GM18519 (cell line): ENCODE results near the gene FBN1.

Experiments
- ATAC-seq: cut with Tn5 transposase; IDR thresholded peaks from one replicate; pipeline ENCODE4 v1.9.1; 2021; ENCODE audit warnings: mild to moderate bottlenecking, moderate library complexity; ENCODE audit not compliant: unreplicated experiment, low FRiP score

Gene FBN1

GRCh38 chr15:48447058-48447457 is 198.5 kb downstream of the FBN1 start:
- ATAC-seq: no peak

- no peak for ATAC-seq
These were observed 203.5 kb downstream of the FBN1 start for GRCh38 chr15:48442011-48442410.

- no peak for ATAC-seq
These were observed 205.4 kb downstream of the FBN1 start for GRCh38 chr15:48440084-48440483.

- ATAC-seq: no peak
These were observed 208.3 kb downstream of the FBN1 start for GRCh38 chr15:48437178-48437577.

- ATAC-seq: no peak
These were observed 210.2 kb downstream of the FBN1 start for GRCh38 chr15:48435321-48435720.

GRCh38 chr15:48433226-48433886 is 212.2 kb downstream of the FBN1 start:
- no peak for ATAC-seq

- ATAC-seq: no peak
These were observed 212.8 kb downstream of the FBN1 start for GRCh38 chr15:48432688-48433087.

GRCh38 chr15:48427960-48428547 is 217.5 kb downstream of the FBN1 start:
- no peak for ATAC-seq

GRCh38 chr15:48427479-48427878 is 218.0 kb downstream of the FBN1 start:
- no peak for ATAC-seq

GRCh38 chr15:48426941-48427340 is 218.6 kb downstream of the FBN1 start:
- ATAC-seq: no peak

- ATAC-seq: no peak
These were observed 219.5 kb downstream of the FBN1 start for GRCh38 chr15:48426044-48426443.

- ATAC-seq: no peak
These were observed 220.5 kb downstream of the FBN1 start for GRCh38 chr15:48425051-48425450.

- no peak for ATAC-seq
These were observed 221.5 kb downstream of the FBN1 start for GRCh38 chr15:48423896-48424475.

- no peak for ATAC-seq
These were observed 222.2 kb downstream of the FBN1 start for GRCh38 chr15:48423342-48423741.

- no peak for ATAC-seq
These were observed 223.1 kb downstream of the FBN1 start for GRCh38 chr15:48422401-48422800.

- no peak for ATAC-seq
These were observed 224.1 kb downstream of the FBN1 start for GRCh38 chr15:48421362-48421761.

GRCh38 chr15:48419896-48420295 is 225.6 kb downstream of the FBN1 start:
- ATAC-seq: no peak

GRCh38 chr15:48418343-48418742 is 227.2 kb downstream of the FBN1 start:
- ATAC-seq: no peak

GRCh38 chr15:48416301-48416700 is 229.2 kb downstream of the FBN1 start:
- ATAC-seq: no peak

GRCh38 chr15:48415036-48415886 is 230.2 kb downstream of the FBN1 start:
- no peak for ATAC-seq

- no peak for ATAC-seq
These were observed 231.5 kb downstream of the FBN1 start for GRCh38 chr15:48414015-48414414.
